HepG2 (cell line): ENCODE measurements around the gene TMEM151A. TPM values are rescaled to one million over a fixed set of nuclear protein-coding genes. Genes with fewer than 3 reads are reported as not detected.

Source experiments
- DNMT1 ChIP-seq: sonication (generic); formaldehyde crosslinking; IDR thresholded peaks from 2 replicates; pipeline ENCODE4 v1.5.1; 2020; ENCODE audit warnings: mild to moderate bottlenecking, missing genetic modification reagents
- KLF6 ChIP-seq: IDR thresholded peaks from 2 replicates; pipeline ENCODE4 v1.8.0; 2016; ENCODE audit warnings: missing biosample characterization, missing genetic modification reagents
- MYC ChIP-seq: sonication (generic); formaldehyde crosslinking; IDR thresholded peaks from 2 replicates; pipeline ENCODE4 v1.9.0; 2021; ENCODE audit warnings: missing genetic modification reagents, borderline replicate concordance
- NCOR1 ChIP-seq: fragments of 200-600 bp; sonication (generic); IDR thresholded peaks from 2 replicates; pipeline ENCODE4 v1.7.0; 2017; ENCODE audit warnings: antibody characterized with exemption, low read length, borderline replicate concordance
- PLSCR1 ChIP-seq: sonication (generic); formaldehyde crosslinking; IDR thresholded peaks from 2 replicates; pipeline ENCODE4 v1.5.0; 2020; ENCODE audit warnings: missing genetic modification reagents, mild to moderate bottlenecking, borderline replicate concordance
- SP140L ChIP-seq: sonication (generic); formaldehyde crosslinking; IDR thresholded peaks from 2 replicates; pipeline ENCODE4 v1.4.0; 2020; ENCODE audit warnings: missing genetic modification reagents, borderline replicate concordance
- XRCC5 ChIP-seq: fragments of 200-400 bp; formaldehyde crosslinking; optimal IDR thresholded peaks from 2 replicates; pipeline ENCODE3; 2017; ENCODE audit warnings: mild to moderate bottlenecking, low read length
- ZNF12 ChIP-seq: sonication (generic); formaldehyde crosslinking; IDR thresholded peaks from 2 replicates; pipeline ENCODE4 v1.5.0; 2020; ENCODE audit warnings: missing genetic modification reagents
- ZNF264 ChIP-seq: sonication (generic); formaldehyde crosslinking; IDR thresholded peaks from 2 replicates; pipeline ENCODE4 v1.4.0; 2020; ENCODE audit warnings: missing genetic modification reagents
- ZNF33A ChIP-seq: sonication (generic); formaldehyde crosslinking; IDR thresholded peaks from 2 replicates; pipeline ENCODE4 v1.5.1; 2020; ENCODE audit warnings: missing genetic modification reagents, mild to moderate bottlenecking, moderate library complexity, borderline replicate concordance
- ZNF354B ChIP-seq: sonication (generic); formaldehyde crosslinking; IDR thresholded peaks from 2 replicates; pipeline ENCODE4 v1.8.0; 2022; ENCODE audit warnings: mild to moderate bottlenecking, missing genetic modification reagents
- ZNF598 ChIP-seq: sonication (generic); formaldehyde crosslinking; IDR thresholded peaks from 2 replicates; pipeline ENCODE4 v1.5.1; 2020; ENCODE audit warnings: mild to moderate bottlenecking, missing genetic modification reagents, borderline replicate concordance
- ZNF7 ChIP-seq: IDR thresholded peaks from 2 replicates; pipeline ENCODE4 v1.6.1; 2016; ENCODE audit warnings: missing biosample characterization, missing genetic modification reagents
- ZNF768 ChIP-seq: sonication (generic); formaldehyde crosslinking; IDR thresholded peaks from 2 replicates; pipeline ENCODE4 v1.4.0; 2020; ENCODE audit warnings: missing genetic modification reagents
- ZNF816 ChIP-seq: sonication (generic); formaldehyde crosslinking; IDR thresholded peaks from 2 replicates; pipeline ENCODE4 v1.8.0; 2022; ENCODE audit warnings: missing genetic modification reagents, mild to moderate bottlenecking, borderline replicate concordance
- polyA plus RNA-seq, 8 experiments: library from polyadenylated mRNA; depleted of rRNA in 3 of 8; stranded (reverse) in 7 of 8; unstranded in 1 of 8; fragments of >200 nt; fragmentation: Illumina TruSeq in 4 of 8; extraction: Trizol in 4 of 8; gene quantifications; 2 replicates each; pipeline versions ENCODE4 v1.2.1 to v1.2.3, GENCODE V29; 2011 to 2016; ENCODE audit warnings: low read depth in 4 of 8, missing spikeins in 1 of 8, mixed read lengths in 1 of 8; ENCODE audit not compliant: insufficient read depth in 1 of 8
- total RNA-seq, 5 experiments: library from RNA; depleted of rRNA; stranded (reverse); fragments of >200 nt; fragmentation: Illumina TruSeq; extraction: Trizol; gene quantifications; 2 replicates each; pipeline ENCODE4 v1.2.3, GENCODE V29; 2016; ENCODE audit warnings: low read depth in 1 of 5
- TF ChIP-seq, protein P1 (sequence below): sonication (generic); formaldehyde crosslinking; IDR thresholded peaks from 2 replicates; pipeline ENCODE4 v1.9.0; 2021; ENCODE audit warnings: missing genetic modification reagents, borderline replicate concordance
- TF ChIP-seq, protein P2 (sequence below), 2 experiments: sonication (generic) in 1 of 2; formaldehyde crosslinking in 1 of 2; IDR thresholded peaks; 2 replicates each; pipeline versions ENCODE4 v1.4.0 to v1.6.1; 2016 to 2020; ENCODE audit warnings: borderline replicate concordance in 1 of 2, low read depth in 1 of 2, mild to moderate bottlenecking in 1 of 2, missing genetic modification reagents in 1 of 2

Gene TMEM151A
- total and polyA plus RNA-seq, 2 of the 13 experiments (the other 11 are each of a cell fraction or from before 2014, with no cell fraction given), result 0.18 to 0.33 TPM

- TF ChIP-seq, protein P1, sequence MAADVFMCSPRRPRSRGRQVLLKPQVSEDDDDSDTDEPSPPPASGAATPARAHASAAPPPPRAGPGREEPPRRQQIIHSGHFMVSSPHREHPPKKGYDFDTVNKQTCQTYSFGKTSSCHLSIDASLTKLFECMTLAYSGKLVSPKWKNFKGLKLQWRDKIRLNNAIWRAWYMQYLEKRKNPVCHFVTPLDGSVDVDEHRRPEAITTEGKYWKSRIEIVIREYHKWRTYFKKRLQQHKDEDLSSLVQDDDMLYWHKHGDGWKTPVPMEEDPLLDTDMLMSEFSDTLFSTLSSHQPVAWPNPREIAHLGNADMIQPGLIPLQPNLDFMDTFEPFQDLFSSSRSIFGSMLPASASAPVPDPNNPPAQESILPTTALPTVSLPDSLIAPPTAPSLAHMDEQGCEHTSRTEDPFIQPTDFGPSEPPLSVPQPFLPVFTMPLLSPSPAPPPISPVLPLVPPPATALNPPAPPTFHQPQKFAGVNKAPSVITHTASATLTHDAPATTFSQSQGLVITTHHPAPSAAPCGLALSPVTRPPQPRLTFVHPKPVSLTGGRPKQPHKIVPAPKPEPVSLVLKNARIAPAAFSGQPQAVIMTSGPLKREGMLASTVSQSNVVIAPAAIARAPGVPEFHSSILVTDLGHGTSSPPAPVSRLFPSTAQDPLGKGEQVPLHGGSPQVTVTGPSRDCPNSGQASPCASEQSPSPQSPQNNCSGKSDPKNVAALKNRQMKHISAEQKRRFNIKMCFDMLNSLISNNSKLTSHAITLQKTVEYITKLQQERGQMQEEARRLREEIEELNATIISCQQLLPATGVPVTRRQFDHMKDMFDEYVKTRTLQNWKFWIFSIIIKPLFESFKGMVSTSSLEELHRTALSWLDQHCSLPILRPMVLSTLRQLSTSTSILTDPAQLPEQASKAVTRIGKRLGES (CRISPR knock-in tag), result no peak
- TF ChIP-seq MYC (peak; percentile 59; the same call in 1 of the 2 replicates), ZNF7 (no peak), ZNF12 (CRISPR knock-in tag) (peak; percentile 38; the same call in 1 of the 2 replicates), ZNF768 (CRISPR knock-in tag) (peak; percentile 69; the same call in 1 of the 2 replicates), DNMT1 (CRISPR knock-in tag) (0 out of 2 replicates have a peak, but pooled peaks have one; percentile 8), SP140L (CRISPR knock-in tag) (0 out of 2 replicates have a peak, but pooled peaks have one; percentile 26), KLF6 (no peak), ZNF33A (no peak), ZNF264 (0 out of 2 replicates have a peak, but pooled peaks have one; percentile 50), ZNF354B (CRISPR knock-in tag) (no peak), PLSCR1 (CRISPR knock-in tag) (no peak), NCOR1 (no peak), ZNF598 (CRISPR knock-in tag) (no peak), XRCC5 (no peak), ZNF816 (CRISPR knock-in tag) (peak; percentile 84)
- TF ChIP-seq, protein P2, sequence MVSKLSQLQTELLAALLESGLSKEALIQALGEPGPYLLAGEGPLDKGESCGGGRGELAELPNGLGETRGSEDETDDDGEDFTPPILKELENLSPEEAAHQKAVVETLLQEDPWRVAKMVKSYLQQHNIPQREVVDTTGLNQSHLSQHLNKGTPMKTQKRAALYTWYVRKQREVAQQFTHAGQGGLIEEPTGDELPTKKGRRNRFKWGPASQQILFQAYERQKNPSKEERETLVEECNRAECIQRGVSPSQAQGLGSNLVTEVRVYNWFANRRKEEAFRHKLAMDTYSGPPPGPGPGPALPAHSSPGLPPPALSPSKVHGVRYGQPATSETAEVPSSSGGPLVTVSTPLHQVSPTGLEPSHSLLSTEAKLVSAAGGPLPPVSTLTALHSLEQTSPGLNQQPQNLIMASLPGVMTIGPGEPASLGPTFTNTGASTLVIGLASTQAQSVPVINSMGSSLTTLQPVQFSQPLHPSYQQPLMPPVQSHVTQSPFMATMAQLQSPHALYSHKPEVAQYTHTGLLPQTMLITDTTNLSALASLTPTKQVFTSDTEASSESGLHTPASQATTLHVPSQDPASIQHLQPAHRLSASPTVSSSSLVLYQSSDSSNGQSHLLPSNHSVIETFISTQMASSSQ (IDR thresholded peaks at IDR 0.05; ENCODE audit: low read depth), result no peak
- TF ChIP-seq, protein P2 (CRISPR knock-in tag; IDR thresholded peaks at IDR 0.05; ENCODE audit: borderline replicate concordance), result peak; percentile 33; the same call in 1 of the 2 replicates
These were observed 21.0 kb downstream of the TMEM151A start (continued) for GRCh38 chr11:66312549-66313320.
